ENCODE results near the gene STAT3. TPM values are rescaled to one million over a fixed set of nuclear protein-coding genes. Genes with fewer than 3 reads are reported as not detected.
A peak's percentile ranks its signal among the peaks of the same experiment; 100 is the strongest.

The STAT3 gene
- total and polyA plus RNA-seq, 9 of the 15 experiments (the other 6 are each of a cell fraction or from before 2014, with no cell fraction given) = 90.0 to 179 (median 114) TPM

DNA sequence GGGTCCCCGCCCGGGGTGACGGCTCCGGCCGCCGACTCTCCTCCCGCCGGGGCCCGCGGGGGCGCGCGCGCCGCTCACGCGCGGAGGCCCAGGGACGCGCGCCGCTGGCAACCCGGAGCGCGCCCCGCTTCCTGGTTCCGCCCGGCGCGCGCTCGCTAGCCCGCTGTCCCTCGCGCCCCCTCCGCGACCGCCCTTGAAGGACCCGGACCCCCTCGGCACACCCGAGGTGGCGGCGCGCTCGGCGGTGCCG lies 112.0 kb downstream of the STAT3 start, which contains the start of gene STAT5B (continued):
- peak; percentile 91 for TF ChIP-seq ZNF766 (CRISPR knock-in tag; conservative IDR thresholded peaks at IDR 0.05)
- TF ChIP-seq POLR2H (tag; IDR thresholded peaks at IDR 0.05; ENCODE audit: low read depth) = no peak
- TF ChIP-seq KDM4B (IDR thresholded peaks at IDR 0.05; ENCODE audit: borderline replicate concordance in 2 of 2, low read depth in 1 of 2) = 0 out of 4 replicates have a peak, but pooled peaks of 1 of the 2 experiments have one; percentile 7
- no peak for TF ChIP-seq HMG20B (CRISPR knock-in tag; IDR thresholded peaks at IDR 0.05)
- peak; percentile 89 for TF ChIP-seq ZNF197 (CRISPR knock-in tag; IDR thresholded peaks at IDR 0.05; ENCODE audit: low read depth)
- TF ChIP-seq ZFPM2 (CRISPR knock-in tag; IDR thresholded peaks at IDR 0.05) = 0 out of 2 replicates have a peak, but pooled peaks have one; percentile 11
- TF ChIP-seq, protein P1, sequence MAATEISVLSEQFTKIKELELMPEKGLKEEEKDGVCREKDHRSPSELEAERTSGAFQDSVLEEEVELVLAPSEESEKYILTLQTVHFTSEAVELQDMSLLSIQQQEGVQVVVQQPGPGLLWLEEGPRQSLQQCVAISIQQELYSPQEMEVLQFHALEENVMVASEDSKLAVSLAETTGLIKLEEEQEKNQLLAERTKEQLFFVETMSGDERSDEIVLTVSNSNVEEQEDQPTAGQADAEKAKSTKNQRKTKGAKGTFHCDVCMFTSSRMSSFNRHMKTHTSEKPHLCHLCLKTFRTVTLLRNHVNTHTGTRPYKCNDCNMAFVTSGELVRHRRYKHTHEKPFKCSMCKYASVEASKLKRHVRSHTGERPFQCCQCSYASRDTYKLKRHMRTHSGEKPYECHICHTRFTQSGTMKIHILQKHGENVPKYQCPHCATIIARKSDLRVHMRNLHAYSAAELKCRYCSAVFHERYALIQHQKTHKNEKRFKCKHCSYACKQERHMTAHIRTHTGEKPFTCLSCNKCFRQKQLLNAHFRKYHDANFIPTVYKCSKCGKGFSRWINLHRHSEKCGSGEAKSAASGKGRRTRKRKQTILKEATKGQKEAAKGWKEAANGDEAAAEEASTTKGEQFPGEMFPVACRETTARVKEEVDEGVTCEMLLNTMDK (IDR thresholded peaks at IDR 0.05; ENCODE audit: borderline replicate concordance, insufficient read depth, low read depth, low read length, poor library complexity, severe bottlenecking) = no peak
- peak in 1 of 3 experiments; percentile 74; a peak in 2 of 6 replicates for TF ChIP-seq ZBTB11 (CRISPR knock-in tag; IDR thresholded peaks at IDR 0.05)
- no peak for TF ChIP-seq CEBPB (tag; IDR thresholded peaks at IDR 0.05)
- TF ChIP-seq SMAD4 (CRISPR knock-in tag; conservative IDR thresholded peaks at IDR 0.05) = peak; percentile 78
- TF ChIP-seq, protein P2, sequence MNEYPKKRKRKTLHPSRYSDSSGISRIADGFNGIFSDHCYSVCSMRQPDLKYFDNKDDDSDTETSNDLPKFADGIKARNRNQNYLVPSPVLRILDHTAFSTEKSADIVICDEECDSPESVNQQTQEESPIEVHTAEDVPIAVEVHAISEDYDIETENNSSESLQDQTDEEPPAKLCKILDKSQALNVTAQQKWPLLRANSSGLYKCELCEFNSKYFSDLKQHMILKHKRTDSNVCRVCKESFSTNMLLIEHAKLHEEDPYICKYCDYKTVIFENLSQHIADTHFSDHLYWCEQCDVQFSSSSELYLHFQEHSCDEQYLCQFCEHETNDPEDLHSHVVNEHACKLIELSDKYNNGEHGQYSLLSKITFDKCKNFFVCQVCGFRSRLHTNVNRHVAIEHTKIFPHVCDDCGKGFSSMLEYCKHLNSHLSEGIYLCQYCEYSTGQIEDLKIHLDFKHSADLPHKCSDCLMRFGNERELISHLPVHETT (CRISPR knock-in tag; conservative IDR thresholded peaks at IDR 0.05 in 1 of 2, IDR thresholded peaks at IDR 0.05 in 1 of 2) = peak in 1 of 2 experiments; percentile 78; a peak in 1 of 4 replicates
- peak; percentile 69; the same call in 1 of the 2 replicates for TF ChIP-seq CTBP1 (IDR thresholded peaks at IDR 0.05; ENCODE audit: borderline replicate concordance)
- no peak for TF ChIP-seq TAF15 (IDR thresholded peaks at IDR 0.05; ENCODE audit: low read depth, low read length)
- no peak for TF ChIP-seq HDAC3 (IDR thresholded peaks at IDR 0.05; ENCODE audit: borderline replicate concordance, partially characterized antibody)
- no peak for TF ChIP-seq USF2 (CRISPR knock-in tag; IDR thresholded peaks at IDR 0.05)
- peak; percentile 12 for TF ChIP-seq TBP (optimal IDR thresholded peaks at IDR 0.05; ENCODE audit: low read depth, low read length)
- no peak for TF ChIP-seq POLR3G (IDR thresholded peaks at IDR 0.05; ENCODE audit: extremely low read depth, insufficient read length, insufficient replicate concordance)
- peak; percentile 73; the same call in 1 of the 2 replicates for TF ChIP-seq ZNF584 (CRISPR knock-in tag; IDR thresholded peaks at IDR 0.05; ENCODE audit: low read depth)
- no peak for TF ChIP-seq CHD2 (IDR thresholded peaks at IDR 0.05; ENCODE audit: low read depth, low read length)
